ENCODE data around the gene PDE4D. TPM values are rescaled to one million over a fixed set of nuclear protein-coding genes. Genes with fewer than 3 reads are reported as not detected.

The PDE4D gene
- total and polyA plus RNA-seq, 2 donors (not counting 1 experiment from before 2014, with no cell fraction given), result 14.9 to 171 TPM

DNA sequence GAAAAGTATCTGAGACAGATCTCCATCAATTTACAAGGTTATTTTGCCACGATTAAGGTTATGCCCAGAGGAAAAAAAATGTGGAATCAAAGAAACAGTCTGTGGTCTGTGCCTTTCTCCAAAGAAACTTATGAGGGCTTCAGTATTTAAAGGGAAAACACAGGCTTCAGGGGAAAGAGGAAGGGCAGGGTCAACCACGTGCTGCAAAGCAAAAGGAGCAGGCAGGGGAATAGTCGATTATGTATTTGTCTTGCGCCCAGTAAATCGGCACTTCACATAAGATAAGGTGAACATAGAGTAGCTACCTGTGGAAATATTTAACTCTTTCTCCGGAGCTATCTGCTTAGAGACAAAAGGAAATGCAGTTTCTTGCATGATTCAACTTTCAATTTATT lies 967.0 kb downstream of the PDE4D start:
- Histone ChIP-seq H3K36me3 (replicated peaks in 1 of 2; ENCODE audit: control extremely low read depth in 1 of 2, control insufficient read depth in 1 of 2, extremely low read depth in 1 of 2, insufficient read depth in 2 of 2, low read length in 1 of 2) (no peaks in the 10 kb centered on the region), H2AFZ (ENCODE audit: insufficient read depth, low read depth, low read length, poor library complexity, severe bottlenecking) (no peak overlapping the region), H4K20me1 (ENCODE audit: control insufficient read depth, insufficient read depth, low read length, poor library complexity, severe bottlenecking) (no peaks in the 10 kb centered on the region), H3K4me3 (ENCODE audit: control extremely low read depth in 1 of 5, extremely low read depth in 1 of 5, insufficient read depth in 1 of 5, low read depth in 2 of 5, low read length in 4 of 5) (no peak overlapping the region), H3K27ac (ENCODE audit: low read length in 2 of 2) (no peak overlapping the region), H3K9me3 (ENCODE audit: control extremely low read depth in 1 of 3, control insufficient read depth in 2 of 3, insufficient read depth in 1 of 3, low read length in 2 of 3) (peaks cover 0 to 3% (median 0%) of the 10 kb centered on the region in 3 donors), H3K79me2 (ENCODE audit: control insufficient read depth, insufficient read depth, low read length) (no peaks in the 10 kb centered on the region), H3K4me2 (replicated peaks; ENCODE audit: low read depth, low read length, poor library complexity, severe bottlenecking) (no peak overlapping the region), H3K9ac (ENCODE audit: low read length) (no peak overlapping the region), H3K27me3 (replicated peaks in 1 of 4; ENCODE audit: control extremely low read depth in 1 of 4, control insufficient read depth in 3 of 4, insufficient read depth in 4 of 4, low read length in 3 of 4) (peaks cover 0 to 3% (median 2%) of the 10 kb centered on the region in 4 experiments), H3K4me1 (ENCODE audit: control insufficient read depth in 2 of 2, insufficient read depth in 2 of 2, low read length in 2 of 2) (no peaks in the 10 kb centered on the region)
- no peak overlapping the region for H3K4me3 Mint-ChIP-seq
- CTCF ChIA-PET, result no interaction called here
- DNase-seq (no peak), ATAC-seq (ENCODE audit: low read depth) (no peak)
- no peaks in the 10 kb centered on the region for H3K4me1 Mint-ChIP-seq
- H3K27me3 Mint-ChIP-seq, result peaks cover 21% of the 10 kb centered on the region
- POLR2A ChIA-PET, result no interaction called here
- H3K9me3 Mint-ChIP-seq (ENCODE audit: insufficient read depth), result peaks cover 3% of the 10 kb centered on the region
- no peak overlapping the region for H3K27ac Mint-ChIP-seq
- TF ChIP-seq EZH2 (IDR thresholded peaks at IDR 0.05; ENCODE audit: borderline replicate concordance, insufficient read depth, low read depth, low read length, poor library complexity, severe bottlenecking), result no peak
- TF ChIP-seq, protein P1, sequence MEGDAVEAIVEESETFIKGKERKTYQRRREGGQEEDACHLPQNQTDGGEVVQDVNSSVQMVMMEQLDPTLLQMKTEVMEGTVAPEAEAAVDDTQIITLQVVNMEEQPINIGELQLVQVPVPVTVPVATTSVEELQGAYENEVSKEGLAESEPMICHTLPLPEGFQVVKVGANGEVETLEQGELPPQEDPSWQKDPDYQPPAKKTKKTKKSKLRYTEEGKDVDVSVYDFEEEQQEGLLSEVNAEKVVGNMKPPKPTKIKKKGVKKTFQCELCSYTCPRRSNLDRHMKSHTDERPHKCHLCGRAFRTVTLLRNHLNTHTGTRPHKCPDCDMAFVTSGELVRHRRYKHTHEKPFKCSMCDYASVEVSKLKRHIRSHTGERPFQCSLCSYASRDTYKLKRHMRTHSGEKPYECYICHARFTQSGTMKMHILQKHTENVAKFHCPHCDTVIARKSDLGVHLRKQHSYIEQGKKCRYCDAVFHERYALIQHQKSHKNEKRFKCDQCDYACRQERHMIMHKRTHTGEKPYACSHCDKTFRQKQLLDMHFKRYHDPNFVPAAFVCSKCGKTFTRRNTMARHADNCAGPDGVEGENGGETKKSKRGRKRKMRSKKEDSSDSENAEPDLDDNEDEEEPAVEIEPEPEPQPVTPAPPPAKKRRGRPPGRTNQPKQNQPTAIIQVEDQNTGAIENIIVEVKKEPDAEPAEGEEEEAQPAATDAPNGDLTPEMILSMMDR (IDR thresholded peaks at IDR 0.05), result no peak
- intact Hi-C loops (cut with micrococcal nuclease), result no loop called here
- 100% methylated on average over 1 of the region's 6 CpGs for WGBS (ENCODE audit: insufficient coverage)

DNA sequence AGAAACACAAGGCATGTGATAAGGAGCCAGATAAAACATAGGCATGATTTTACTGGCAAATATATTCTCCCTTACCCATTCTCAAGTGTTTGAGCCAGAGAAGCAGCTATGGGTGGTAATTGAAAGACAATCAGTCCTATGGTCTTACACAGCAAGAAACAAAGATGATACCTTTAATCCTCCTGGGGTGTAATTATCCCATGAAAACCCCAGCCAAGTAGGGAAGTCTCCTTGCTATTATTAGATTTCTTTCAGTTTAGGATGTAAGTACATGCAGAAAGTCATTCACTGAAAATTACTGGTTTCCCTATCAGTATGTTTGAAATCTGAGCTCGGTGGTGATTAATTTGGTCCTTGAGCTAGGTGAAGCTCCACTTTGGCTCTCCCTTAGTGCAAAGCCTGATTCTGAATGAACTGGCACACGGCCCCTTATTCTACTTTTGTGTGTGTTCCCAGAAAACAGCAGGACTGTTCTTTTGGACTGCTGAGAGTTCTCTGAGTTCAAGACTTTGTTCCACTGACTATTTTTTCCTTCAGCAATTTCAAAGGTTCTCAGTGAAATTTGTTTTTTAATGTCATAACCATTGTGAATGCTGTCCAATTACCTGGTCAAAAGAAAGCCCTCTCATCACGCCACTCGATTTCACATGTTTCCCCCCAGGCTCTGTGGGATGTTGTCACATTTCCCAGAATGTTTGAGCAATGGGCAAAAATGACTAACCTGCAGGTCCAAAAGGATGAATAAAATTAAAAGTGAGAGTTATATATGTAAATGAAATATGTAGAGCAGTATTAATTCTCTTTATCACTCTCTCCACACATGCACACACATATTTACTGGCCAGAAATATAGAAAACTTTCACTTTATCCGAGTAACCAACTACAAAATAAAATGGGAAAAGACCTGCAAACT lies 967.6 kb downstream of the PDE4D start:
- no peak overlapping the region for H3K4me3 ChIP-seq (ENCODE audit: control extremely low read depth in 1 of 5, extremely low read depth in 1 of 5, insufficient read depth in 1 of 5, low read depth in 2 of 5, low read length in 4 of 5)
- H3K36me3 ChIP-seq (replicated peaks in 1 of 2; ENCODE audit: control extremely low read depth in 1 of 2, control insufficient read depth in 1 of 2, extremely low read depth in 1 of 2, insufficient read depth in 2 of 2, low read length in 1 of 2), result no peaks in the 10 kb centered on the region
- H3K4me2 ChIP-seq (replicated peaks; ENCODE audit: low read depth, low read length, poor library complexity, severe bottlenecking), result no peak overlapping the region
- no peak overlapping the region for H2AFZ ChIP-seq (ENCODE audit: insufficient read depth, low read depth, low read length, poor library complexity, severe bottlenecking)
- H4K20me1 ChIP-seq (ENCODE audit: control insufficient read depth, insufficient read depth, low read length, poor library complexity, severe bottlenecking), result no peaks in the 10 kb centered on the region
- POLR2A ChIA-PET, result no interaction called here
- no peak overlapping the region for H3K9ac ChIP-seq (ENCODE audit: low read length)
- WGBS (ENCODE audit: insufficient coverage), result 76% methylated on average over 3 of the region's 5 CpGs
- Mint-ChIP-seq H3K4me1 (no peaks in the 10 kb centered on the region), H3K4me3 (no peak overlapping the region), H3K9me3 (ENCODE audit: insufficient read depth) (peaks cover 3% of the 10 kb centered on the region), H3K27me3 (peaks cover 24% of the 10 kb centered on the region), H3K27ac (no peak overlapping the region)
- no peak for ATAC-seq (ENCODE audit: low read depth)
- H3K79me2 ChIP-seq (ENCODE audit: control insufficient read depth, insufficient read depth, low read length), result no peaks in the 10 kb centered on the region
- peaks cover 0 to 6% (median 2%) of the 10 kb centered on the region in 4 experiments for H3K27me3 ChIP-seq (replicated peaks in 1 of 4; ENCODE audit: control extremely low read depth in 1 of 4, control insufficient read depth in 3 of 4, insufficient read depth in 4 of 4, low read length in 3 of 4)
- CTCF ChIA-PET, result no interaction called here
- TF ChIP-seq, protein P1 (IDR thresholded peaks at IDR 0.05), result no peak
- no peak for TF ChIP-seq EZH2 (IDR thresholded peaks at IDR 0.05; ENCODE audit: borderline replicate concordance, insufficient read depth, low read depth, low read length, poor library complexity, severe bottlenecking)
- DNase-seq, result no peak
- H3K9me3 ChIP-seq (ENCODE audit: control extremely low read depth in 1 of 3, control insufficient read depth in 2 of 3, insufficient read depth in 1 of 3, low read length in 2 of 3), result peaks cover 0 to 3% (median 0%) of the 10 kb centered on the region in 3 donors
- no peaks in the 10 kb centered on the region for H3K4me1 ChIP-seq (ENCODE audit: control insufficient read depth in 2 of 2, insufficient read depth in 2 of 2, low read length in 2 of 2)
- no peak overlapping the region for H3K27ac ChIP-seq (ENCODE audit: low read length in 2 of 2)
- intact Hi-C loops (cut with micrococcal nuclease), result no loop called here
